HG03432 (cell line): ENCODE data around the gene EDC4.
A peak's percentile ranks its signal among the peaks of the same experiment; 100 is the strongest.
"Not testable (repeated sequence)": the region's sequence is repeated elsewhere in the genome, so short reads cannot be mapped to it uniquely, and the experiment has no call there.

Source experiments
- ATAC-seq: cut with Tn5 transposase; IDR thresholded peaks from one replicate; pipeline ENCODE4 v1.9.1; 2021; ENCODE audit warnings: mild to moderate bottlenecking, moderate library complexity; ENCODE audit not compliant: unreplicated experiment

Gene EDC4

GRCh38 chr16:67848118-67848517 is 24.7 kb upstream of the EDC4 start:
- no peak for ATAC-seq

DNA sequence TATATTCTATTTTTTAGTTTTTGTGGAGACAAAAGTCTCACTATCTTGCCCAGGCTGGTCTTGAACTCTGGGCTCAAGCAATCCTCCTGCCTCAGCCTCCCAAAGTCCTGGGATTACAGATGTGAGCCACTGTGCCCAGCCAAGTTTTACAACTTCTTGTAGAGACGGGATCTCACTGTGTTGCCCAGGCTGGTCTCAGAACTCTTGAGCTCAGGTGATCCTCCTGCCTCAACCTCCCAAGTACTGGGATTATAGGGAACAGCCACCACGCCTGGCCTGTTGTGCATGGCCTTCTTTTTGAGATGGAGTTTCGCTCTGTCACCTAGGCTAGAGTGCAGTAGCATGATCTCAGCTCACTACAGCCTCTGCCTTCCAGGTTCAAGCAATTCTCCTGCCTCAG is 19.2 kb upstream of the EDC4 start:
- no peak for ATAC-seq

DNA sequence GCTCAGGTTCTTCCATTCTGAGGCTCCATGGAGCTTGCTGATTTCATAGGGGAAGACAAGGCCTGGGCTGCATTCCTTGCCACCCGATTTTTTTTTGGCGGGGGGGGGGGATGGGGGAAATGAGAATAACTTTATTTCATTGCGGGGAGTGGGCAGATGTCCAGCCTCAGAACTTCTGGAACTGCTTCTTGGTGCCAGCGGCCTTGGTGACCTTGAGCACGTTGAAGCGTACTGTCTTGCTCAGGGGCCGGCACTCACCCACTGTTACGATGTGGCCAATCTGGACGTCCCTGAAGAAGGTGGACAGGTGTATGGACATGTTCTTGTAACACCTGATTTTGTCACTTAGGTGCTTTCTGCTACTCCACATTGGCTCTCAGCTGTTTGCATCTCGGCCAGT is 17.1 kb upstream of the EDC4 start:
- no peak for ATAC-seq

DNA sequence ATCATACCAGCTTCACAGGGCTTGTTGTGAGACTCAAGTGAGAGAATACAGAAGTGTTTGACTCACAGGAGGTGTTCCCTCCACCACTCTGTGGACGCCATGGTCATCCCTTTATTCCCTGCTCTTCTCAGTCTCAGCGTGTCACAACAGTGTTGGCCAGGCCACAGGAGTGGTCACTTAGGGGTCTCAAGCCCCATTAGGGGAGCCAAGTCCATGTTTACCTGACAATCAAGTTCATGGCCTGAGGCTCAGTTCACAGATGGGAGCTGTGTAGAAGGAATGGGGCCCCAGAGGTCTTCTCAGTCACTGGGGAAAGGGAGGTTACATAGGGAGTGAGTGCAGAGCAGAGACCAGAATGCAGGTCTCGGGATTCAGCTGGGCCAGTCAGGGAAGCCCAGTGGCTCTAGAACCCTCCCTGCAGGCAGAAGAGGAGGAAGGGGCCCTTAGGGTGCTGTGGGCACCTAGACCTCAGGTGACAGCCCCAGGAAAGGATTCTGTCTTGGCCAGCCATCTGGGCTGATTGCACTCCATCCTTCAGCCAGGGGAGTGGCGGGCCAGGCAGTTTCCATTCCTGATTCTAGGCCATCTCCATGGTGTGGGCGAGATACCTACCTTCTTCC is 15.8 kb upstream of the EDC4 start:
- ATAC-seq = no peak

GRCh38 chr16:67857547-67858233 is 15.2 kb upstream of the EDC4 start:
- no peak for ATAC-seq

- no peak for ATAC-seq
These were observed 14.4 kb upstream of the EDC4 start for GRCh38 chr16:67858500-67858899.

GRCh38 chr16:67860589-67861398 is 12.1 kb upstream of the EDC4 start:
- no peak for ATAC-seq

- no peak for ATAC-seq
These were observed 11.0 kb upstream of the EDC4 start for GRCh38 chr16:67861877-67862276.

- ATAC-seq = no peak
These were observed 9.9 kb upstream of the EDC4 start for GRCh38 chr16:67862623-67863583.

GRCh38 chr16:67864044-67864443 is 8.8 kb upstream of the EDC4 start:
- ATAC-seq = not testable (repeated sequence)

- no peak for ATAC-seq
These were observed 8.3 kb upstream of the EDC4 start for GRCh38 chr16:67864594-67864993.

GRCh38 chr16:67865318-67865717 is 7.5 kb upstream of the EDC4 start:
- no peak for ATAC-seq

GRCh38 chr16:67868290-67868689 is 4.6 kb upstream of the EDC4 start:
- no peak for ATAC-seq

- ATAC-seq = no peak
These were observed 3.2 kb upstream of the EDC4 start for GRCh38 chr16:67869653-67870052.

GRCh38 chr16:67871256-67871655 is 1.6 kb upstream of the EDC4 start:
- no peak for ATAC-seq

DNA sequence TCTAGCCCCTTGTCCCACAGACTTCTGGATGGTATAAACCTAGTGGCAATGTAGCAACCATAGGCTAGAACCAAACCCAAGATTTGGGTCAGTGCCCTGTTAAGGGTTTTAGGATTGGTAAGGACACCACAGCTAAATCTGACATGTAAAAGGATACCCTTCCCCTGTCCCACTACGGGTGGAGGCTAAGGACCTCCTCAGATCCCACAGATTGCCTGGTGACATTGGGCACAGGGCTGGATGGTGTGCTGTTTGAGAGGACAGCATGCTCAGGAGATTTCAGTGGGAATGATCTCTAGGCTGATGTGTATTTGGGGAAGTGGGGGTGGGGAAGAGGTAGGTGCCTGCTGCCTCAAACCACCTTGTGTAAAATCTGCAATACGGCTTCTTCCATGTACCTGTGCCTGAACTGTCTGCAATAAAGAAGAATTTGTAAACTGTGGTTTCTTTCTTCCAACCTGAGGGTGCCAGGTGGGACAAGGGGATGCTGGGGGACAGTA is 671 bp upstream of the EDC4 start:
- ATAC-seq = no peak

DNA sequence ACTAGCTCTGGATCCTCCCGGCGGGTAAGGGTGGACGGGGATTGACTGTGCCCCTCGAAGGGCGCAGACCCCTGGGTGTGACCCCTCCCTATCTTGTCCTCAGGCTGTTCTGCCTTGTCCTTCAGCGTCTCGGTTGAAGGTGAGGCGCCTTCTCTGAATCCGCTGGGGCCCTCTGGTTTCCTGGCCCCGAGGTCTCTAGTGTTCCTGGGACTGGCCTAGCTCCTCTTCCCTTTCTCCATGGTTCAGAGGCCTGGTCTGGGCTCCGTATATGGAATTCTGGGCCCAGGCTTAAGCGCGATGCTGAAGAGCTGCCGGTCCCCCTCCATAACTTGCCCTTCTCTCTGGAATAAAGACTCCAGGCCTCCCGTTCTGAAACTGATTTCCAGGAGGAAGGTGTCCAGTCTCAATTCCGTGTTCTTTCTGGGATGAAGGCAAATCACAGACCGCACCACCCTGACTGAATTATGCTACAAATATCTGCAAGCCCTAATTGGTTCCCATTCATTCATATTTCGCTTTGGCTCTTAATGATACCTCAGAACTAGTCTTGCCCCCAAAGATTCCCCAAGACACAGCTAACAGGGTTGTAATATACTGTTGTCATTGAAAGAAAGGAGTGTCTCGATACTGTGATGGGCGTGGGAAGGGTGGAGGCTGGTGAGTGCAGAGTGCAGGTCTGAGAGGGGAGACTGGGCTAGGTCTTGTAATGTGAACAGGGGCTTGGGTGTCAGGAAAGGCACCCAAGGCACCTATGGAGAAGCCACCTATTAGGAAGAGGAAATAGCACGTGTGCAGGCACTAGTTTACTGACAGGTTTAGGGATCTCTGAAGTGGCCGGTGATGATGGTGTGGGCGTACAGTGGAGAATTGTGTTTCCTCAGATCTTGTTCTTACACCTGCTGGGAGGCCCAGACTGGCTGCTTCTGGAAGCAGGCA is 851 bp downstream of the EDC4 start:
- peak; percentile 32 for ATAC-seq

DNA sequence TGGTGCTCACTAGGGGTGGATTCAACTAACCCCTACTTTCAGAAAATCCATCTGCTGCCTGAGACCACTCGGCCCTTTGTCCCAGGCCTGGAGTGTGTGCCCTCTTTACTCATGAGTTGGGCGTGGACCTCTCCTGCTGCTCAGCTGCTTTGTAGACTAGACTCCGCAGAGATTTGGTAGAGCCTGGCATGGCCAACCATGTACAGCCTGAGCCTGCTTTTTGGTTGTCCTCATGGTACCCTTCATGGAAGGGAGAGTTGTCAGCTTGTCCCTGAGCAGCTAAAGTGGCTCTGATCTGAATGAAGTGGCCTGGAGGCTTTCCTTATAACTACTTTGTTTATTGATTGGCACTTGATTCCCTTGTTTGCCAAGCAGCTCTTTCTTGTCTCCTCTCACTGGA is 1.5 kb downstream of the EDC4 start:
- ATAC-seq = no peak

DNA sequence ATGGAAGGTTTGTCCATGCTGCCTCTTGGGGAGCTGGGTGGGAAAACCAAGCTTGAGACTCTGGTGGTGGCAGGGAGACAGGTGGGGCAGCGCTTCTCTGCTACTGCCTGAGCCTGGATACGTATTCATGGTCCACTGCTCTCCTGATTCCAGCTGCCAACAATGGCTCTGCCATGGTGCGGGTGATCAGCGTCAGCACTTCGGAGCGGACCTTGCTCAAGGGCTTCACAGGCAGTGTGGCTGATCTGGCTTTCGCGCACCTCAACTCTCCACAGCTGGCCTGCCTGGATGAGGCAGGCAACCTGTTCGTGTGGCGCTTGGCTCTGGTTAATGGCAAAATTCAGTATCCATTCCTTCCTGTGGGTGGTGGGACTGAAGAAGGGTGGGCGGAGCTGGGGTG is 4.2 kb downstream of the EDC4 start:
- no peak for ATAC-seq

DNA sequence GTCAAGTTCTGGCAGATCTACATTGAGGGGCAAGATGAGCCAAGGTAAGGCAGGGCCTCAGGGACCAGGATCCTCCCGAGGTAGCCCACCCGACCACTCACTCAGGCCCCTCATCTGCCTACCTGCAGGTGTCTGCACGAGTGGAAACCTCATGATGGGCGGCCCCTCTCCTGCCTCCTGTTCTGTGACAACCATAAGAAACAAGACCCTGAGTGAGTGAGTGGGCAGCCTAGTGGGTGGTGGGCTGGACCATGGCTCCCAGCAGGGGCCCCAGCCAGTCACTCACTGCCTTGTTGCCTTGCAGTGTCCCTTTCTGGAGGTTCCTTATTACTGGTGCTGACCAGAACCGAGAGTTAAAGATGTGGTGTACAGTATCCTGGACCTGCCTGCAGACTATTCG is 5.4 kb downstream of the EDC4 start:
- no peak for ATAC-seq
